ENCODE data around the gene ZNF679. TPM values are rescaled to one million over a fixed set of nuclear protein-coding genes. Genes with fewer than 3 reads are reported as not detected.
A peak's percentile ranks its signal among the peaks of the same experiment; 100 is the strongest.
"Not testable (repeated sequence)": the region's sequence is repeated elsewhere in the genome, so short reads cannot be mapped to it uniquely, and the experiment has no call there.

Gene ZNF679
- total RNA-seq, 1 experiment from 2014 or later, result not detected

- no peak for DNase-seq (ENCODE audit: low read depth)
Observed at GRCh38 chr7:64310426-64310825, 82.2 kb downstream of the ZNF679 start.

GRCh38 chr7:64312826-64313225 is 84.6 kb downstream of the ZNF679 start:
- DNase-seq (ENCODE audit: low read depth), result no peak

GRCh38 chr7:64313740-64314491 is 85.6 kb downstream of the ZNF679 start, which contains the start of gene ZNF736:
ZNF736 (plus strand) TSS chr7:64313961; CDS start chr7:64314151, 190 bp downstream.
- peak; percentile 95 for DNase-seq (ENCODE audit: low read depth)

DNA sequence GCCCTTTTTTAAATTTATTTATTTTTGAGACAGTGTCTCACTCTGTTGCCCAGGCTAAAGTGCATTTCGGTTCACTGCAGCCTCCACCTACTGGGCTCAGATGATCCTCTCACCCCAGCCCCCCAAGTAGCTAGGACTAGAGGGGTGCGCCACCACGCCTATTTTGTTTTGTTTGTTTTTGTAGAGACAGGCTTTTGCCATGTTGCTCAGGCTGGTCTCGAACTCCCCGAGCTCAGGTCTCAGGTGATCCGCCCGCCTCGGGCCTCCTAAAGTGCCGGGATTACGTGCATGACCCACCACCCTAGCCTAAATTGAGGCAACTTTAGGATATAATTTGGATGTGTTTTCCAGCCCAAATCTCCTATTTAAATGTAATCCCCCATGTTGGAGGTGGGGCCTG is 86.3 kb downstream of the ZNF679 start:
- DNase-seq (ENCODE audit: low read depth), result no peak

GRCh38 chr7:64316031-64316742 is 87.9 kb downstream of the ZNF679 start:
- not testable (repeated sequence) for DNase-seq (ENCODE audit: low read depth)

Other genes with a start within 250 kb of the ZNF679 start
- not detected in 2 replicates for gene ZNF722, start 229.6 kb upstream of the ZNF679 start, total RNA-seq (2014; rRNA removed; shearing (Covaris generic))
- gene ZNF727, start 183.0 kb upstream of the ZNF679 start, total RNA-seq (2014; rRNA removed; shearing (Covaris generic)), result not detected in 2 replicates
- gene ZNF735, start 21.3 kb upstream of the ZNF679 start, total RNA-seq (2014; rRNA removed; shearing (Covaris generic)), result not detected in 2 replicates
- gene ZNF736, start 85.5 kb downstream of the ZNF679 start, total RNA-seq (2014; rRNA removed; shearing (Covaris generic)), result 3.1 and 6.5 TPM in 2 replicates

Data from M059J (cell line).